HG02623 (cell line): ENCODE measurements around the gene WDFY3.
A peak's percentile ranks its signal among the peaks of the same experiment; 100 is the strongest.

Experiments used
- ATAC-seq: cut with Tn5 transposase; IDR thresholded peaks from one replicate; pipeline ENCODE4 v1.9.1; 2021; ENCODE audit warnings: moderate library complexity; ENCODE audit not compliant: unreplicated experiment

The WDFY3 gene, protein sequence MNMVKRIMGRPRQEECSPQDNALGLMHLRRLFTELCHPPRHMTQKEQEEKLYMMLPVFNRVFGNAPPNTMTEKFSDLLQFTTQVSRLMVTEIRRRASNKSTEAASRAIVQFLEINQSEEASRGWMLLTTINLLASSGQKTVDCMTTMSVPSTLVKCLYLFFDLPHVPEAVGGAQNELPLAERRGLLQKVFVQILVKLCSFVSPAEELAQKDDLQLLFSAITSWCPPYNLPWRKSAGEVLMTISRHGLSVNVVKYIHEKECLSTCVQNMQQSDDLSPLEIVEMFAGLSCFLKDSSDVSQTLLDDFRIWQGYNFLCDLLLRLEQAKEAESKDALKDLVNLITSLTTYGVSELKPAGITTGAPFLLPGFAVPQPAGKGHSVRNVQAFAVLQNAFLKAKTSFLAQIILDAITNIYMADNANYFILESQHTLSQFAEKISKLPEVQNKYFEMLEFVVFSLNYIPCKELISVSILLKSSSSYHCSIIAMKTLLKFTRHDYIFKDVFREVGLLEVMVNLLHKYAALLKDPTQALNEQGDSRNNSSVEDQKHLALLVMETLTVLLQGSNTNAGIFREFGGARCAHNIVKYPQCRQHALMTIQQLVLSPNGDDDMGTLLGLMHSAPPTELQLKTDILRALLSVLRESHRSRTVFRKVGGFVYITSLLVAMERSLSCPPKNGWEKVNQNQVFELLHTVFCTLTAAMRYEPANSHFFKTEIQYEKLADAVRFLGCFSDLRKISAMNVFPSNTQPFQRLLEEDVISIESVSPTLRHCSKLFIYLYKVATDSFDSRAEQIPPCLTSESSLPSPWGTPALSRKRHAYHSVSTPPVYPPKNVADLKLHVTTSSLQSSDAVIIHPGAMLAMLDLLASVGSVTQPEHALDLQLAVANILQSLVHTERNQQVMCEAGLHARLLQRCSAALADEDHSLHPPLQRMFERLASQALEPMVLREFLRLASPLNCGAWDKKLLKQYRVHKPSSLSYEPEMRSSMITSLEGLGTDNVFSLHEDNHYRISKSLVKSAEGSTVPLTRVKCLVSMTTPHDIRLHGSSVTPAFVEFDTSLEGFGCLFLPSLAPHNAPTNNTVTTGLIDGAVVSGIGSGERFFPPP (N-terminal part only)

DNA sequence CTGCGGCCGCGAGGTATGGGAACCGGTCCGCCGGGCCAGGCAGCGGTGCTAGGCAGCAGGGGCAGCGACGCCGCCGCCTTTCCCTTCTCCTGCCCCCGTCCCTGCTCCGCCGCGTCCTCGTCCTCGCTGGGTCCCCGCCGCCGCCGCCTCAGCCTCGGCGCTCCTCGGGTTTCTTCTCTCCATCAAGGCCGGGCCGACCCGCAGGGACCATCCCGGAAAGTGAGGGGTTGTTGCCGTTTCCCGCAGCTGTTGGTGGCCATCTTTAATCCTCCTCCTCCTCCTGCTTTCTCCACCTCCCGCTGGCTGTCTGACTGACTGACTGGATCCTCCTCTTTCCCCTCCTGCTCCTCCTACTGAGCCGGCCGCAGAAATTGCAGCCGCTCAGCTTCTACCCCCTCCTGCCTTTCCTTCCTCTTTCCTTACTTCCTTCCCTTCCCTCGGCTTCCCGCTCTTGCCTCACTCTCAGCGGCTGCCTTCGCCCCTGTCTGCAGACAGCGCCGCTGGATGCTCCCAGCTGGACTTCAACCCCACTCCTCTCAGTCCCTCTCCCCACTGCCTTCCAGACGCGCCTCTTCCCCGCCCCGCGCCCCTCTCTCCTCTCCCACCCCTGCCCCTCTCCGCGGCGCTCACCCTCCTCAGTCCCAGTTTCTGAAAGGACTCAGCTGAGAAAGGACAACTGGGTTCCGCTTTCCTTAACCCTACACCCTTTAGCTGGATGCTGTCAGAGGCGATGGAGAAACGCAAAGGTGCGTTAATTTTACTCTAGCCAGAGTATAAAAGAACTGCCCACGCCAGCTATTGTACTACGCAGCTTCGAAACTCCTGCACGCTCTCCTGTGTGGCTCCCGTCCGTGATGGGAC lies at the start of gene WDFY3:
Gene WDFY3 (minus strand): TSS at position 309 of the 861 bp plus-strand sequence. CDS start 106,099 bp downstream, outside the sequence.
- ATAC-seq, result peak; percentile 39

DNA sequence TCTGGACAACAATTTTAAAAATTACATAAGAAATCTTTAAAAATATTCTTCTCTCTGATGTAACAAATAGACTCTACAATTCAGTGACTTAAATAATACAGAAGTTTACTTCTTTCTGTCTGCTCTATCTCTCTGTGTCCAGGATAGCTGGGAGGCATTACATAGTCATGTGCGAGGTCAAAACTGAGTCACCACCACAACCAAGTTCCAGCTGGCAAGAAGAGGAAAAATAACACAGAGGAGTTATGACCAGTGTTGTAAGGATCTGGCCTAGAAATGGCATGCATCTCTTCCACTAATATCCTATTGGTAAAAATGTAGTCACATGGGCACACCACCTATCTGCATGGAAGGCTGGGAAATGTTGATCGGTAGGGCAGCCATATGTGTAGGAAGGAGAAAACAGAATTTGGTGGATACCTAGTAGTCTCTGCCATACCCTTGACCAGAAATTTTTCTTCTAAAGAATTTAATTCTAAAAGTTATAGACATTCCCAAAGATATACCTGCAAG lies 39.4 kb upstream of the WDFY3 start:
- ATAC-seq, result no peak

DNA sequence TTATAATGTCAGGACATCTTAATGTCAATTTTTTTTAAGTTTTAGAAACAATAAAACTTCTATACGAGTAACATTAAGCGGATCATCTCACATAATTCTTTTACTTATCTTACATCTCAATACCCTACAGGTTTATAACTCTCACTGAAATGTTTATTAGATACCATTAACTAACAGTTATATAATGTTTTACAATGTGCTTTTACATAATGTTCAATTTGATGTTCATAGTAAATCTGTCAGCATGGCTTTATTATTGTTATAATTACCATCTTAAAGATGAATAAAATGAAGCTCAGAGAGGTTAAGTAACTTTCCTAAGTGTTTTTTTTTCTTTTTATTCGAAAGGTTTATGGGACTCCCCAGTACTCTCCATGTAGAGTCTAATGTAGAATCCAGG lies 33.9 kb upstream of the WDFY3 start:
- ATAC-seq, result no peak

DNA sequence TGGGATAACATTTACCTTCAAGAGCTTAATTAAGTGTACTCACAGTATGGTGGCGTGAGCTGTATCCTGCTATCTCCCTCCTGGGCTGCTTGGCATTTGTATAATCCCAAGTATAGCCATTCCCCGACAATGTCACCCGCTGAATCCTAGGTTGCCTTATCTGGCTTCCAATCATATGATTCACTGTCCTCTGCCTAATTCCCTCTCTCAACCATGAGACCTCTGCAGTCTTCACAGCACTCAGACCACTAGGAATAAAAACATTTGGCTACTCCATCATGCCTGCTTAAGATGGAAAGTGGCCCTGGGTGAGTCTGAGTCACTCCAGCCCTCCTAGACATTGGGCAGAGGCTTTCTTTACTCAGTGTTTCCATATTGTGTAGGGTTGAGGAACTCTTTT lies 28.9 kb upstream of the WDFY3 start:
- no peak for ATAC-seq

DNA sequence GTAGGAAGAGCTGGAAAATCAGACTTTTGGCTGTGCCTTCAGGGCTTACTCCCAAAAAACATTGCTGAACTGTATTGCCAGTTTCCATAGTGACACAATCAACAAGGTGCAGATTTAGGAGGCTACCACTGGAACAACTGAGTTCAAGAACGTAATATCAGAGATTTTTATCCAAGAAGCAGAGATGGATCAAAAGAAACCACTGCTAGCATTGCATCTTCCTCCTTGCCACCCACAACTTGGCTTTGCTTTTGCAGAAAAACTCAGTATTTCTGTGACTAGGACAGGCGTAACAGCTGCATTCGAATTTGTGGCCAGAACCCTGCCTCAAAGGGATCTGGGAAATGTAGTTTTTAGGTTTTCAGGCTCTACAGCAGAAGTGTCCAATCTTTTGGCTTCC lies 27.8 kb upstream of the WDFY3 start:
- no peak for ATAC-seq

DNA sequence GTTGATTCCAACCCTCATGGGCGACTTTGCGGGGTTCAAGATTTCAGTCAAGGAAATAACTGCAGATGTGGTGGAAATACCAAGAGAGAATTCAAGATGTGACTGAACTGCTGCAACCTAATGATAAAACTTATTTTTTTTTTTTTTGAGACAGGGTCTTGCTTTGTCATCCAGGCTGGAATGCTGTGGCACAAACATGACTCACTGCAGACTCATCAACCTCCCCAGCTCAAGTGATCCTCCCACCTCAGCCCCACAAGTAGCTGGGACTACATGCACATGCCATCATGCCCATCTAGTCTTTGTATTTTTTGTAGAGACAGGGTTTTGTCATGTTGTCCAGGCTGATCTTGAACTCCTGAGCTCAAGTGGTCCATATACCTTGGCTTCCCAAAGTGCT lies 19.5 kb upstream of the WDFY3 start:
- ATAC-seq, result no peak

DNA sequence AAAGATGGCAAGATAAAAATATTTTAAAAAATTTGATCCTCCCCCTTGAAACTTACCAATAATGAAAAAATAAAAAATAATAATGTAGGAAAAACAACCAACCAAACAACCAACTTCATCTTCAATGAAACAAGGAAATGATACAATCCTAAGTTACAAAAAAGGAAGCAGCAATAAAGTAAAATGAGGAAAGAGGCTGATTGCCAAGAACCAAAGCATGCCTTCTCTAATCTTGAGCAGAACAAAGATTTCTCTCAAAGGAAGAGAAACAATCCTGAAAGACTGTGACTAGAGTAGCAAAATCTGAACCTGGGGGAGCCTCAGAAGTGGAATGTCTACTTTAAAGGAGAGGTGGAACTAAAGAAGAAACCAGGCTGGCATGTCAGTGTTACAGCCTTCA lies 10.9 kb upstream of the WDFY3 start:
- ATAC-seq, result no peak

DNA sequence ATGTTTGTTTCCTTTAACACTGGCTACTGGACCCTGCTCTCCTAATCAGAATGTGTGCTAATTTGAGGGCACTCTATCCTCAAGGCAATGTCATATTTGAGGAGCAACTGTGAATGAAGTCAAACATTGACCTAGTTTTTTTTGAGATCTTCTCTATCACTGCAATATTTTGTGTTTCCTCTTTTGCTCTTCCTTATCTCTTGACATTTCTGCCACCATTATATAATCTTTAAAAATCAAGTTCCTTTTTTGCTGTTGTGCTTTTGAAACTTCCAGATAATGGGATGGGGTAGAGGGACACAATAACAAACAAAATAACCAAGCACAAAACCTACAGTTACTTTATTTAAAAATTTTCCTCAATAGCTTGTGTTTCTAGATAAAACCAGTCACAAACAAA lies 7.4 kb upstream of the WDFY3 start:
- no peak for ATAC-seq

DNA sequence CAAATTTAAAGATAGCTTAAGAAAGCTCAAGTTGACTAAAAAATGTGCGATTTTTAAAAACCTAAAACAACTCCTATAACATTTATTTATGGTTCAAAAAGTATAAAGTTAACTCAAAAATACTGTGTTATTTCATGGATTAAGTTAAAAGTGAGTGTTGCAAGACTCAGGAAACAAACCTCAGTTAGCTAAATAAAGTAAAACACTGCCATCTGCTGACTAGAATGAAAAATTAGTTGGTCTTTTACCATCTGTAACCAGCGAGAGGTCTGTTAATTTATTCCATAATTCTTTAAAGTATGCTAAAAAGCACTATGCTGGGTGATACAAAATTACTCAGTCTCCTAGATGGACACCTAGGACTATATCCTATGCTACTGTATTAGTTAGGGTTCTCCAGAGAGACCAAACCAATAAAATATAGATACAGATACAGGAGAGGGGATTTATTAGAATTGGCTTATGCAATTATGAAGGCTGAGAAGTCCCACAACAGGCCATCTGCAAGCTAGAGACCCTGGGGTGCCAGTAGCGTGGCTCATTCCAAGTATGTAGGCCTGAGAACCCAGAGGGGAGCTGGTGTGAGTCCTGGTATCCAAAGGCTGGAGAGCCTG lies 4.9 kb upstream of the WDFY3 start:
- ATAC-seq, result no peak

DNA sequence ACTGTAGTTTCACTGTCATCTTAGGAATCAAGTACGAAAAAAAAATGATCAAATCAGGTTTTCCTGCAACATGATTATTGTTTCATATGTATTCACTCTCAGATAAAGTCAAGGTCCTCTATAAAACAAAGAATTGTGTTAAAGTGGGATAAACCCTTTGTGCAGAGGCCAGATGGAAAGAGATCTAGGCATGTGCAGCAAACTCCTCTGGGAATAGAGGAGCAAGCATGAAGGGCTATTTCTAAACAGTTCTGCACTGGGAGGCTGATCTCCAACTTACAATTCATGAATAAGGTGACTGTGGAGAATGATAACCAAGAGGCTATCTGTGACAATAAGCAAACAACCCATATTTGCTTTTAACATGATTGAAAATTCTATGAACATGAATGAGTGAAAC lies 2.4 kb upstream of the WDFY3 start:
- ATAC-seq, result no peak

DNA sequence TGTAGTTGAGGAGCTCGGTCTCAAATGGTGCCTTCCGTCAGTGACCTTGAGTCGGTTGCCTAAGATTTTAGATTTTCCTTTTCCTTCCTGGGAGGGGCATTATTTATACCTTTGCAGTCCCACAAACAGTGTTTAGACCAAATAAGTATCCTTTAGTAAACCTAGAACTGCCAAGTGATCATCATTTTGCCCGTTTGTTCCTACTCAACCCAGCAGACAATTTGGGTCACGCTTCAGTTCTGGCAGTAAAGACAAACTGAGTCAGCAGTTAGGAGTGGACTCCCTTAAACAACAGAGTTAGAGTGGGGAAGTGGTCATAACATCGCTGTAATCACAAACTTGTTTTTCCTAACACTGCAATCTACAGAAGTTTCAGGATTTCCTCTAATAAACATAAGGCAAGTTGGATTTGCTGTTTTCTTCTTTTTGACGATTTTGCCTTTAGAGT lies 777 bp upstream of the WDFY3 start:
- ATAC-seq, result no peak

DNA sequence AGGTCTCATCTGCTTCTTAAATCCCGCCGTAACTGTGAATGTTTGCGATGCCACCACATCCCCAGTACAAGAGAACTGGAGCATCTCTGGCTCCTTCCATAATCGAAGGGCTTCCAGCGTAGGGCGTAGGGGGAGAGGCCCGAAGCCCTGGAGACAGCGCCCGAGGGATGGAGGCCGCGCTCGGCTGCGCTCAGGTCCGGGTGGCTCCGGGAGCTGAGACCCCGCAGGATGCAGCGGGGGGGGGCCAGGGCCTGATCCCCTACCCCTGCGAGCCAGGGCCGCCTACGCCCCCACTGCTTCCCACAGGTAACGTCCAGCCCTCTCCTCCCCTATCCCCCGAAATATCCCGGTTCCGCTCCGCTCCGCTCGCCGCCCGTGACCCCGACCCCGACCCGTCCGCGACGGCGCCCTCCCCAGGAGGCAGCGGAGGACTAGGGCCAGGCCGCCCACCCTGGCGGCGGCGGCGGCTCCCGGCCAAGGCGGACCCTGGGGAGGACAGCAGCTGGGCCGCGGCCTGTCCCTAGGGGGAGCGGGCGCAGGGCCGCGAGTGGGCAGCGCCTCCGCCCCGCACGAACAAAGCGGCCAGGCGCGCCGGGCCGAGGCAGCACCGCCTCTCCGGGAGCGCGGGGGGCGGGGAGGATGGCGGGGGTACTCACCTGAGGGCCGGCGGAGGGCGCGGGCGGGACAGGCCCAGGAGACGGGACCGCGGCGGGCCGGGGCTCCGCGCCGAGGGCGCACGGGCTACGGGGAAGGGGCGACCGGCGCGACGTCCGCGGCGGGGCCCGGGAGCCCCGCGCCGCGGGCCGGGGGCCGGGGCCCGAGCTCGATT lies 723 bp downstream of the WDFY3 start:
- ATAC-seq, result peak; percentile 17

DNA sequence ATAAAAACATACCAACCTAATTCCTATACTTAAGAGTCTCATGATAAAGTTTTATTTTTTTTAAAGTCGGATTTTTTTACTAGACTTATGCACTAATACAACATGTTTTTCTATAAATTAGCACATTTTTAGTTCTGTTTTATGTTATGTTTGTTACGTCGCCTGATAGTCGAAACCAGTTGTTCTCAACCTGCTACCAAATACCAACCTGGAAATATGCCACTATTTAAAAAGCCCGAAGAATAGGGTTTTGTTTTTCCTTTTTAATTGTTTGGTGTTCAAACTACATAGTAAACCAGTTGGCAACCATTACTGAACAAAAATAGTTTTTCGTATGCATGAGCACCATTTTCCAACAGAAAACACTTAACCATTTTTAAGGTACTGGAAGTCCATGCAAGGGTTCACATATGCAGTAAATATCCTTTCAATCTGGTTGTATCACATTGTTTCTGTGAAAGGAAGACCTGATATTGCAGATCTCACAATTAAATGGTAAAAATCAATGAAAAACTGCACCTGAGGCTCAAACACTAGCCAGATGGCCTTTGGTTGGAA lies 1.4 kb downstream of the WDFY3 start:
- ATAC-seq, result no peak

DNA sequence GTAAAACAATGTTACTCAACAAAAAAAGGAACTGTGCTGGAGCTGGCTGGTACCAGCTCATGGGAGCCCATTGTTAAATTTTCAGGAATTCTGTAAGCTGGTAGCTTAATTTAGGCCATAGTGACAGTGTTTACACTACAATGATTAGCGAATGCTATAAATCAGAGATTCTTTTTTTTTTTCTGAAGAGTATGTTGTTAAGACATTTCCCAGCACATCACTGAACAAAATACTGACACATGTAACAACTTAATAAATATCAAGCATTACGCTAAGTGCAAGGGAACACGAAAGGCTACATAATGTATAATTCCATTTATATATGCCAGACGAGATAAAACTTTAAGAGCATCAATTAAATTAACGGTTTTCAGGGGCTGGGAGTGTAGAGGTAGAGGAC lies 4.4 kb downstream of the WDFY3 start:
- no peak for ATAC-seq

DNA sequence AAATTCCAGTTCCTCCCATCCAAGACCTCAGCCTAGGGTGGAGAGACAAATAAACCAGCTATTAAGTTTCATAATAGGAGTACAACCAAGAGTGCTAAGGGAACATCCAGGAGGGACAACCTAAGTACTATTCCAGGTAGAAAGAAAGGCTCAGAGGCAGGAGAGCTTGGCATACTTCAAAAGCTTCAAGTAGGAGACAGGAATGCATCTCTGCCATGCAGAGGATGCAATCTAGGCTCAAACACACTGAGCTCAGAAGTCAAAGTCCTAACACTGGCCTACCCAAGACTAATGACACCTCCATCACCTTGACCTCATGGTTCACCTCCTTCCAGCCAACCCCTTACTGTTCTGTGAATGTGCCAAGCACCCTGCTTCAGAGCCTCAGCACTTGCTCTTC lies 8.1 kb downstream of the WDFY3 start:
- ATAC-seq, result no peak

DNA sequence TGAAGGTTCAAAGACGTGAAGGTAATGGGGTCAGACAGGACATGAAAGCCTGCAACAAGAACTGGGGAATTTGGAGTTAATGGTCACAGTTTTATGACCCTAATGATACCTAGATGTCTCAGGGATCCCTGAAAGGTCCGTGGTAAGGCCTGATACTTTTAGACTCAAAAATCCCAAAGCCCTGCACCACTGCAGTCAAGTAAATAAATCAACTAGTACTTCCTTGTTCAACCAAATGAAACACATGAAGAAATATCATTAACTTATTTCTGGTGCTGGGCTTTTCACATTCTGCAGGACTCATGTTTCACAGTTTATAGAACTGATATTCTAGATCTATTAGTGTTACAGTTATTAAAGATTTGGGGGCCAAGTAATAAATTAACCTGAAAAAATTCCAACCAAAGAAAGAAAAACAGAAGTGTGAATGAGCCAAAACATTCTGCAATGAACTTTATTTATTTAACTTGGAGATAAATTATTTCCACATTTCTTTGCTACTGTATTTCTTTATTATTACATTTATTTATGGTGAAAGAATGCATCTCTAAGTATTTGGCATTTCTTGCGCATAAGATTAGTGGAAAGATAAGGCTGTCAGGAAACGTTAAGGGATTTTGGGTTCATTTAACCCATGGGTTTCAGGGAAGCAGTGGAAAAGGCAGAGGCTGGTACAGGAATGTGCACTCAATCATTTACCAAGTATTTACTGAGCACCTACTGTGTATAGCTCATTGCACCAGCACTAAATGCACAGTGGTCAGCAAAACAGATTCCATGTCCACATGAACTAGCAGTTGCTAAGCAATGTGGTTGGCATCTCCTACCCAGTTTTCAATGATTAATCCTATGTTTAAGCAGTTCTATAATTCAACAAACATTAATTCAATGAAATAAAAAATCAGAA lies 8.7 kb downstream of the WDFY3 start:
- no peak for ATAC-seq

DNA sequence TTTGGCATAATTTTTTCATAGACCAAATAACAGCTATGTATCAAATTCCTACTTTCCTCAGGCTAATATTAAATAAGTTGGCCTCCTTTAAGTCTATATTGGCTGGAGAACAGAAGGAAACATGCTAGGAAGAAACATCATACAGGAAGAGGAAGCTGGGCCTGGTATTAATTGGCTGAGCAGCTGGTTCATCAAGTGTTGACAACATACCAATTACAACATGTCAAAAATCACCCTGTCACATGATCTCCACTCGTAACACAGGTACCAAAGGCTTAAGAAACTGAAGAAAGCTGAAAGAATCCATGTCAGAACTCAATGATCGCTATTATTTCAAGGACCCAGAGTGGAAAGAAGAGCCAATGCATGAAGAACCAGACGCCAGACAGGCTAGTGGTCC lies 10.5 kb downstream of the WDFY3 start:
- ATAC-seq, result no peak
